CD14-positive monocyte (primary cell): Measurements from ENCODE around the gene COL15A1. TPM values are rescaled to one million over a fixed set of nuclear protein-coding genes. Genes with fewer than 3 reads are reported as not detected.

Experiments used
- DNase-seq, 3 donors: peaks; one replicate each; pipeline ENCODE4 v3.0.0-alpha.2; 2011 to 2022
- H2AFZ ChIP-seq: 2 replicates; pipeline ENCODE4 v1.6.0; 2012; ENCODE audit warnings: mild to moderate bottlenecking, low read depth, low read length, inconsistent platforms; ENCODE audit not compliant: insufficient read depth, poor library complexity, severe bottlenecking
- H3K27ac ChIP-seq, 2 donors: 1 replicate in 1 of 2; 2 replicates in 1 of 2; pipeline ENCODE4 v1.5.1; 2012 to 2013; ENCODE audit warnings: low read length in 2 of 2, control low read depth in 1 of 2, inconsistent platforms in 1 of 2, low read depth in 1 of 2, mild to moderate bottlenecking in 1 of 2
- H3K27me3 ChIP-seq, 2 donors: one replicate each; pipeline versions ENCODE4 v1.6.0 to v1.6.1; 2011 to 2013; ENCODE audit warnings: low read length in 2 of 2; ENCODE audit not compliant: control insufficient read depth in 2 of 2, insufficient read depth in 2 of 2
- H3K36me3 ChIP-seq, 2 donors: replicated peaks in 1 of 2; 1 replicate in 1 of 2; 2 replicates in 1 of 2; pipeline versions ENCODE4 v1.5.1 to v1.6.1; 2012 to 2013; ENCODE audit warnings: low read length in 2 of 2, control low read depth in 1 of 2, inconsistent platforms in 1 of 2, mild to moderate bottlenecking in 1 of 2; ENCODE audit not compliant: insufficient read depth in 2 of 2, control insufficient read depth in 1 of 2
- H3K4me1 ChIP-seq, 2 donors: 1 replicate in 1 of 2; 2 replicates in 1 of 2; pipeline versions ENCODE4 v1.5.1 to v1.6.1; 2012 to 2013; ENCODE audit warnings: low read length in 2 of 2, control low read depth in 1 of 2, inconsistent platforms in 1 of 2, mild to moderate bottlenecking in 1 of 2, moderate library complexity in 1 of 2; ENCODE audit not compliant: insufficient read depth in 2 of 2, control insufficient read depth in 1 of 2
- H3K4me2 ChIP-seq: replicated peaks from 2 replicates; pipeline ENCODE3; 2012; ENCODE audit warnings: low read length, moderate library complexity, mild to moderate bottlenecking; ENCODE audit not compliant: poor library complexity, severe bottlenecking; ENCODE audit errors: extremely low read depth
- H3K4me3 ChIP-seq, 3 experiments: fragments of 200-600 bp in 1 of 3; sonication (generic) in 1 of 3; replicated peaks in 1 of 3; 1 replicate in 2 of 3; 2 replicates in 1 of 3; pipeline ENCODE4 v1.5.1; 2011 to 2013; ENCODE audit warnings: low read length in 3 of 3, mild to moderate bottlenecking in 3 of 3, control low read depth in 2 of 3, low read depth in 2 of 3, inconsistent platforms in 1 of 3, moderate library complexity in 1 of 3
- H3K79me2 ChIP-seq: 2 replicates; pipeline ENCODE4 v1.6.0; 2012; ENCODE audit warnings: mild to moderate bottlenecking, control low read depth, inconsistent platforms, low read length, moderate library complexity; ENCODE audit not compliant: insufficient read depth
- H3K9ac ChIP-seq: 2 replicates; pipeline ENCODE4 v1.6.0; 2017; ENCODE audit warnings: low read length, mild to moderate bottlenecking; ENCODE audit not compliant: insufficient read depth, poor library complexity, severe bottlenecking
- H3K9me3 ChIP-seq, 2 donors: replicated peaks in 1 of 2; 1 replicate in 1 of 2; 2 replicates in 1 of 2; pipeline versions ENCODE4 v1.5.1 to v1.6.1; 2012 to 2013; ENCODE audit warnings: low read length in 2 of 2, control low read depth in 1 of 2; ENCODE audit not compliant: control insufficient read depth in 1 of 2, insufficient read depth in 1 of 2
- H4K20me1 ChIP-seq: 2 replicates; pipeline ENCODE4 v1.6.0; 2012; ENCODE audit warnings: mild to moderate bottlenecking, low read length, control low read depth, moderate library complexity; ENCODE audit not compliant: insufficient read depth
- H3K27ac Mint-ChIP-seq, 7 donors: one replicate each; pipeline ENCODE4 v1.8.0; 2020; ENCODE audit warnings: mild to moderate bottlenecking in 7 of 7, mixed read lengths in 7 of 7, moderate library complexity in 6 of 7, inconsistent platforms in 2 of 7
- H3K27me3 Mint-ChIP-seq, 3 donors: one replicate each; pipeline ENCODE4 v1.8.0; 2021 to 2022; ENCODE audit warnings: low read depth in 3 of 3, mild to moderate bottlenecking in 3 of 3, mixed read lengths in 3 of 3, moderate library complexity in 3 of 3, inconsistent platforms in 1 of 3
- H3K36me3 Mint-ChIP-seq, 2 donors: one replicate each; pipeline ENCODE4 v1.8.0; 2020; ENCODE audit warnings: mixed read lengths in 2 of 2, inconsistent platforms in 1 of 2, mild to moderate bottlenecking in 1 of 2
- H3K4me1 Mint-ChIP-seq: one replicate; pipeline ENCODE4 v1.8.0; 2020; ENCODE audit warnings: mild to moderate bottlenecking, mixed read lengths
- H3K4me3 Mint-ChIP-seq, 2 donors: one replicate each; pipeline ENCODE4 v1.8.0; 2020; ENCODE audit warnings: mild to moderate bottlenecking in 2 of 2, mixed read lengths in 2 of 2, moderate library complexity in 1 of 2
- H3K9me3 Mint-ChIP-seq, 7 donors: one replicate each; pipeline ENCODE4 v1.8.0; 2020 to 2022; ENCODE audit warnings: mixed read lengths in 7 of 7, mild to moderate bottlenecking in 6 of 7, moderate library complexity in 6 of 7, inconsistent platforms in 2 of 7
- CTCF ChIP-seq: fragments of 200-600 bp; IDR thresholded peaks from one replicate; pipeline ENCODE4 v1.8.0; 2022; ENCODE audit warnings: antibody characterized with exemption, mild to moderate bottlenecking
- WGBS: methylation state at CpG from one replicate; pipeline ENCODE4 v1.1.5; 2013; ENCODE audit warnings: missing lambda C conversion rate; ENCODE audit not compliant: insufficient coverage; 5-methylcytosine and 5-hydroxymethylcytosine counted together
- intact Hi-C, 2 donors: fragments of 100-400 bp; cut with micrococcal nuclease; formaldehyde crosslinking; loops; one replicate each; pipeline versions ENCODE4 v1.15.0 to v1.15.1; 2023
- polyA plus RNA-seq, 3 donors: library from polyadenylated mRNA; depleted of rRNA in 1 of 3; unstranded in 2 of 3; stranded (reverse) in 1 of 3; fragments of 300-500 nt in 2 of 3; fragments of >200 nt in 1 of 3; fragmentation: Illumina TruSeq in 2 of 3; gene quantifications; 1 replicate in 2 of 3; 2 replicates in 1 of 3; pipeline ENCODE4 v1.2.3, GENCODE V29; 2012 to 2021

The COL15A1 gene
- polyA plus RNA-seq, 3 donors: 0.03 to 0.14 (median 0.11) TPM

DNA sequence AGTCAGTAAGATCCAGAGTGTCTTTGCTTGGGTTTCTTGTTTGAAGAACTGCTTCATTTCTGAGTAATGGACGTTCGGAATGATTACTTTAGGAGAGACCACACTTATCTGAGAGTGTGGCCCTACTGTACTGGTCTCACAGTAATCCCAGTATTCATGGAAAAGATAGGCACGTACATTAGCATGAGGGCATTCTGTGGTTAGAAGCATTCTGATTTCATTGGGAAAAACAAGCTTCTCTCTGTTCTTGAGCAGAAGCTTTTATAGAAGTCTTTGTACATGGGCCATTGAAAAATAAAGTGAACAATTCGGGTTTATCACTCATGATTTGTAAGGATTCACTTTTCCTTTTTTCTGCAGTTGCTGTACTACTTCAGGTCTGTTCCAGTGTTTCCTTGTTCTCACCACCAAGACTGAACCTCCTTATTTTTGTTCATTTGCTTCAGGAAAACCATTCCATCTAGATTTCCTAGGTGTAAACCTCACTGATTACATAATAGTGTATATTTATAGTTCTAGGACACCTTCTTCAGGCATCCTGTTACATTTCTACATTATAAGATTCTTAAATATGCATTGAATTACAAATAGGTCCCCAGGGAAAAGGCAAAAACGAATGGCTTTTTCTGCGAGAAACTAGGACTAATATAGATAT is 171.3 kb downstream of the COL15A1 start:
- H3K4me3 ChIP-seq: no peak overlapping the region
- no peak overlapping the region for H3K27ac Mint-ChIP-seq
- peaks cover 0 to 2% (median 0%) of the 10 kb centered on the region in 7 donors for H3K9me3 Mint-ChIP-seq

GRCh38 chr9:99116003-99116411 is 172.3 kb downstream of the COL15A1 start:
- no peak for DNase-seq
- Mint-ChIP-seq H3K4me1 (peaks cover 67% of the 10 kb centered on the region), H3K27ac (no peak overlapping the region), H3K36me3 (peaks cover 3 to 7% of the 10 kb centered on the region in 2 donors), H3K9me3 (peaks cover 0 to 2% (median 0%) of the 10 kb centered on the region in 7 donors), H3K4me3 (no peak overlapping the region), H3K27me3 (no peaks in the 10 kb centered on the region)
- Histone ChIP-seq H2AFZ (no peak overlapping the region), H3K4me1 (peaks cover 42 to 55% of the 10 kb centered on the region in 2 donors), H3K9me3 (no peaks in the 10 kb centered on the region), H3K79me2 (peaks cover 100% of the 10 kb centered on the region), H3K9ac (no peak overlapping the region), H3K36me3 (no peaks in the 10 kb centered on the region), H3K4me3 (no peak overlapping the region), H4K20me1 (peaks cover 11% of the 10 kb centered on the region), H3K27ac (no peak overlapping the region), H3K27me3 (no peaks in the 10 kb centered on the region), H3K4me2 (no peak overlapping the region)
- intact Hi-C loops: loop anchor here in 1 of 2 donors (5.0 kb wide), 1 partner anchor 864 kb away; no protein-coding TSS in a partner anchor
- 83% methylated on average over 1 of the region's 3 CpGs for WGBS
- TF ChIP-seq CTCF: no peak

More for the DNA sequence above, 171.3 kb downstream of the COL15A1 start:
- intact Hi-C loops: loop anchor here in 1 of 2 donors (5.0 kb wide), 1 partner anchor 863 kb away; no protein-coding TSS in a partner anchor
- H3K9ac ChIP-seq: no peak overlapping the region
- no peaks in the 10 kb centered on the region for H3K27me3 ChIP-seq
- TF ChIP-seq CTCF: no peak
- no peaks in the 10 kb centered on the region for H3K36me3 ChIP-seq
- WGBS: 92% methylated on average over 2 of the region's 6 CpGs
- peaks cover 67% of the 10 kb centered on the region for H3K4me1 Mint-ChIP-seq
- H3K9me3 ChIP-seq: no peaks in the 10 kb centered on the region
- peaks cover 44 to 55% of the 10 kb centered on the region in 2 donors for H3K4me1 ChIP-seq
- H4K20me1 ChIP-seq: peaks cover 5% of the 10 kb centered on the region
- no peak overlapping the region for H3K4me3 Mint-ChIP-seq
- no peak overlapping the region for H3K27ac ChIP-seq
- no peaks in the 10 kb centered on the region for H3K27me3 Mint-ChIP-seq
- H3K4me2 ChIP-seq: no peak overlapping the region
- H3K36me3 Mint-ChIP-seq: peaks cover 3 to 7% of the 10 kb centered on the region in 2 donors
- no peak overlapping the region for H2AFZ ChIP-seq
- DNase-seq: no peak
- H3K79me2 ChIP-seq: peaks cover 100% of the 10 kb centered on the region
